Stomach (tissue), 9 donors: ENCODE results near the gene DDX51. TPM values are rescaled to one million over a fixed set of nuclear protein-coding genes. Genes with fewer than 3 reads are reported as not detected.
A peak's percentile ranks its signal among the peaks of the same experiment; 100 is the strongest.

ENCODE experiments used
- DNase-seq, 2 donors: peaks; one replicate each; pipeline versions ENCODE4 v3.0.0 to v3.0.0-alpha.2; 2013 to 2019
- H3K27ac ChIP-seq, 5 donors: fragments of 200-600 bp in 4 of 5; sonication (generic) in 4 of 5; one replicate each; pipeline ENCODE4 v1.5.1; 2013 to 2019; ENCODE audit warnings: mild to moderate bottlenecking in 1 of 5, moderate library complexity in 1 of 5
- H3K27me3 ChIP-seq, 3 donors: fragments of 200-600 bp; sonication (generic); one replicate each; pipeline ENCODE4 v1.5.1; 2017 to 2019; ENCODE audit warnings: mixed run types in 1 of 3
- H3K36me3 ChIP-seq, 4 donors: fragments of 200-600 bp; sonication (generic); 1 replicate in 3 of 4; 2 replicates in 1 of 4; pipeline ENCODE4 v1.5.1; 2016 to 2019
- H3K4me1 ChIP-seq, 4 donors: fragments of 200-600 bp; sonication (generic); one replicate each; pipeline ENCODE4 v1.5.1; 2016 to 2019
- H3K4me3 ChIP-seq, 4 donors: fragments of 200-600 bp; sonication (generic) in 3 of 4; one replicate each; pipeline ENCODE4 v1.5.1; 2016 to 2019; ENCODE audit warnings: mild to moderate bottlenecking in 1 of 4
- H3K9me3 ChIP-seq, 4 donors: fragments of 200-600 bp; sonication (generic); one replicate each; pipeline ENCODE4 v1.5.1; 2016 to 2019
- CTCF ChIP-seq, 7 experiments: fragments of 450-650 bp in 4 of 7; fragments of 200-600 bp in 3 of 7; sonication (generic) in 3 of 7; IDR thresholded peaks; one replicate each; pipeline ENCODE4 v1.5.1; 2016 to 2019; ENCODE audit warnings: antibody characterized with exemption in 7 of 7, control low read depth in 2 of 7, mild to moderate bottlenecking in 1 of 7
- EP300 ChIP-seq: sonication (generic); formaldehyde crosslinking; IDR thresholded peaks from one replicate; pipeline ENCODE4 v1.6.1; 2017; ENCODE audit warnings: antibody characterized with exemption
- POLR2A ChIP-seq, 4 donors: fragments of 450-650 bp; IDR thresholded peaks; one replicate each; pipeline ENCODE4 v1.6.1; 2016; ENCODE audit warnings: antibody characterized with exemption in 4 of 4, control low read depth in 2 of 4, mild to moderate bottlenecking in 1 of 4, moderate library complexity in 1 of 4
- POLR2AphosphoS5 ChIP-seq, 3 donors: sonication (generic); formaldehyde crosslinking; IDR thresholded peaks; one replicate each; pipeline ENCODE4 v1.6.1; 2016; ENCODE audit warnings: antibody characterized with exemption in 3 of 3
- WGBS, 5 donors: extraction: QIAGEN DNeasy Blood & Tissue Kit in 3 of 5; methylation state at CpG; one replicate each; pipeline versions ENCODE4 v1.1.5 to v1.1.7; 2013 to 2018; 5-methylcytosine and 5-hydroxymethylcytosine counted together
- intact Hi-C: fragments of 100-400 bp; cut with DNase I; formaldehyde crosslinking; loops from one replicate; pipeline ENCODE4 v1.15.1; 2023; ENCODE audit warnings: low total_unique reads
- polyA plus RNA-seq, 3 donors: library from polyadenylated mRNA; stranded (reverse); fragments of 200-250 nt; gene quantifications; one replicate each; pipeline ENCODE4 v1.2.3, GENCODE V29; 2013
- total RNA-seq, 5 donors: library from RNA; depleted of rRNA; stranded (reverse); fragments of >200 nt; gene quantifications; one replicate each; pipeline versions ENCODE4 v1.1.0 to v1.2.3, GENCODE V29; 2014 to 2016
- donor health status: healthy with polysubstance abuse.
- donor health status: Bipolar disorder and iron deficiency.
- donor health status: healthy.

Gene DDX51
- total and polyA plus RNA-seq, 8 donors, result 6.6 to 69.5 (median 13.2) TPM

- Histone ChIP-seq H3K27me3 (peaks cover 0 to 14% (median 0%) of the 10 kb centered on the region in 3 donors), H3K36me3 (no peaks in the 10 kb centered on the region), H3K4me3 (no peak overlapping the region), H3K4me1 (peaks cover 17 to 38% (median 26%) of the 10 kb centered on the region in 4 donors), H3K9me3 (peaks cover 0 to 52% (median 20%) of the 10 kb centered on the region in 4 donors), H3K27ac (peak overlapping the region in 1 of 5 donors; percentile 87)
- TF ChIP-seq CTCF (IDR thresholded peaks at IDR 0.05) (no peak), POLR2AphosphoS5 (IDR thresholded peaks at IDR 0.05) (no peak), POLR2A (IDR thresholded peaks at IDR 0.05) (no peak), EP300 (no peak)
- WGBS, 5 donors, result 91 to 95% (median 93%) methylated on average over 32 to 35 of the region's 35 CpGs
- intact Hi-C loops, result no loop called here
- no peak for DNase-seq
Measured at GRCh38 chr12:132187646-132188450, 43.7 kb upstream of the DDX51 start.

GRCh38 chr12:132186857-132187620 is 42.9 kb upstream of the DDX51 start:
- WGBS, 5 donors, result 69 to 86% (median 71%) methylated on average over 38 to 39 of the region's 39 CpGs
- Histone ChIP-seq H3K36me3 (no peaks in the 10 kb centered on the region), H3K4me1 (peaks cover 17 to 38% (median 26%) of the 10 kb centered on the region in 4 donors), H3K4me3 (peak overlapping the region in 1 of 4 donors; percentile 17), H3K27me3 (peaks cover 0 to 19% (median 0%) of the 10 kb centered on the region in 3 donors), H3K9me3 (peaks cover 0 to 58% (median 20%) of the 10 kb centered on the region in 4 donors), H3K27ac (no peak overlapping the region)
- no peak for DNase-seq
- intact Hi-C loops, result no loop called here
- no peak for TF ChIP-seq CTCF (IDR thresholded peaks at IDR 0.05)
- no peak for TF ChIP-seq POLR2A (IDR thresholded peaks at IDR 0.05)
- TF ChIP-seq EP300, result no peak
- no peak for TF ChIP-seq POLR2AphosphoS5 (IDR thresholded peaks at IDR 0.05)

GRCh38 chr12:132186208-132186856 is 42.2 kb upstream of the DDX51 start:
- WGBS, 5 donors, result 36 to 67% (median 44%) methylated on average over 22 to 24 of the region's 24 CpGs
- Histone ChIP-seq H3K27ac (peak overlapping the region in 2 of 5 donors; percentile 42 to 54), H3K27me3 (peaks cover 0 to 26% (median 0%) of the 10 kb centered on the region in 3 donors), H3K4me3 (peak overlapping the region in 2 of 4 donors; percentile 17), H3K4me1 (peaks cover 17 to 38% (median 26%) of the 10 kb centered on the region in 4 donors), H3K36me3 (no peaks in the 10 kb centered on the region), H3K9me3 (peaks cover 0 to 58% (median 20%) of the 10 kb centered on the region in 4 donors)
- no peak for DNase-seq
- intact Hi-C loops, result no loop called here
- TF ChIP-seq POLR2AphosphoS5 (IDR thresholded peaks at IDR 0.05), result no peak
- no peak for TF ChIP-seq CTCF (IDR thresholded peaks at IDR 0.05)
- TF ChIP-seq EP300, result no peak
- TF ChIP-seq POLR2A (IDR thresholded peaks at IDR 0.05), result no peak

- intact Hi-C loops, result no loop called here
- Histone ChIP-seq H3K36me3 (no peaks in the 10 kb centered on the region), H3K4me3 (peak overlapping the region in 1 of 4 donors; percentile 17), H3K27me3 (peaks cover 0 to 28% (median 0%) of the 10 kb centered on the region in 3 donors), H3K27ac (peak overlapping the region in 1 of 5 donors; percentile 54), H3K9me3 (peaks cover 0 to 58% (median 20%) of the 10 kb centered on the region in 4 donors), H3K4me1 (peaks cover 15 to 36% (median 20%) of the 10 kb centered on the region in 4 donors)
- 61 to 84% (median 66%) methylated on average over 16 of the region's 16 CpGs for WGBS, 5 donors
- TF ChIP-seq CTCF (IDR thresholded peaks at IDR 0.05), result no peak
- DNase-seq, result peak in 1 of 2 donors; percentile 37
Measured at GRCh38 chr12:132185705-132186104, 41.6 kb upstream of the DDX51 start.
